H1 (cell line): Measurements from ENCODE around the gene SFTPB. TPM values are rescaled to one million over a fixed set of nuclear protein-coding genes. Genes with fewer than 3 reads are reported as not detected.

ENCODE experiments used
- CTCF ChIA-PET: fragments of 300-600 bp; sonication (Branson Sonifier 250); formaldehyde crosslinking; loops from one replicate; lab custom pipeline; 2021; ENCODE audit not compliant: partially characterized antibody; lab: Charles Lee
- POLR2A ChIA-PET: fragments of 300-600 bp; sonication (Branson Sonifier 250); formaldehyde crosslinking; loops from one replicate; lab custom pipeline; 2021; ENCODE audit warnings: inconsistent platforms; ENCODE audit not compliant: partially characterized antibody; lab: Charles Lee
- DNase-seq, 2 experiments: peaks; one replicate each; pipeline versions ENCODE4 v3.0.0 to v3.0.0-alpha.2; 2010 to 2022; ENCODE audit warnings: low spot score in 2 of 2, low read depth in 1 of 2, mixed read lengths in 1 of 2
- FAIRE-seq: peaks from 2 replicates; lab custom pipeline; 2011; peaks lifted over from hg19 to GRCh38; lab: Jason Lieb, UNC
- H2AFZ ChIP-seq: 2 replicates; pipeline ENCODE4 v1.8.1; 2012; ENCODE audit warnings: low read length, inconsistent platforms
- H2AK5ac ChIP-seq: 2 replicates; pipeline ENCODE4 v1.6.1; 2013; ENCODE audit warnings: low read depth, low read length
- H2BK120ac ChIP-seq: replicated peaks from 2 replicates; pipeline ENCODE3; 2013; ENCODE audit warnings: low read depth, low read length, inconsistent platforms
- H2BK12ac ChIP-seq: 2 replicates; pipeline ENCODE4 v1.6.1; 2013; ENCODE audit warnings: low read depth, low read length
- H2BK15ac ChIP-seq: 2 replicates; pipeline ENCODE4 v1.6.1; 2013; ENCODE audit warnings: low read length
- H2BK20ac ChIP-seq: 2 replicates; pipeline ENCODE4 v1.6.1; 2013; ENCODE audit warnings: low read length
- H2BK5ac ChIP-seq: 2 replicates; pipeline ENCODE4 v1.6.1; 2013; ENCODE audit warnings: low read depth, low read length
- H3K14ac ChIP-seq: 2 replicates; pipeline ENCODE4 v1.6.1; 2013; ENCODE audit warnings: inconsistent platforms; ENCODE audit not compliant: insufficient read length
- H3K18ac ChIP-seq: 2 replicates; pipeline ENCODE4 v1.6.1; 2013; ENCODE audit warnings: low read length; ENCODE audit errors: extremely low read depth
- H3K23ac ChIP-seq: 2 replicates; pipeline ENCODE4 v1.6.1; 2013; ENCODE audit warnings: inconsistent platforms; ENCODE audit not compliant: insufficient read length
- H3K23me2 ChIP-seq: 2 replicates; pipeline ENCODE4 v1.6.1; 2013; ENCODE audit warnings: low read depth, low read length
- H3K27ac ChIP-seq: 2 replicates; pipeline ENCODE4 v1.6.1; 2011; ENCODE audit warnings: low read depth, low read length, inconsistent platforms
- H3K27me3 ChIP-seq, 4 experiments: replicated peaks in 1 of 4; 1 replicate in 1 of 4; 2 replicates in 3 of 4; pipeline versions ENCODE4 v1.6.1 to v1.8.1; 2011 to 2013; ENCODE audit warnings: low read length in 3 of 4, mild to moderate bottlenecking in 3 of 4, inconsistent platforms in 2 of 4, mixed read lengths in 2 of 4, moderate library complexity in 1 of 4; ENCODE audit not compliant: control insufficient read depth in 3 of 4, insufficient read depth in 3 of 4; ENCODE audit errors: extremely low read depth in 1 of 4
- H3K36me3 ChIP-seq, 4 experiments: 2 replicates each; pipeline versions ENCODE4 v1.6.1 to v1.8.1; 2011 to 2013; ENCODE audit warnings: mild to moderate bottlenecking in 4 of 4, low read length in 3 of 4, moderate library complexity in 2 of 4, control low read depth in 1 of 4, inconsistent platforms in 1 of 4; ENCODE audit not compliant: insufficient read depth in 4 of 4, control insufficient read depth in 2 of 4
- H3K4ac ChIP-seq: replicated peaks from 2 replicates; pipeline ENCODE3; 2013; ENCODE audit warnings: low read length, low read depth, mixed read lengths, inconsistent platforms; ENCODE audit not compliant: insufficient read length
- H3K4me1 ChIP-seq, 4 experiments: replicated peaks in 1 of 4; 1 replicate in 1 of 4; 2 replicates in 3 of 4; pipeline versions ENCODE4 v1.6.1 to v1.8.1; 2011 to 2013; ENCODE audit warnings: low read length in 3 of 4, inconsistent platforms in 2 of 4, mixed read lengths in 1 of 4; ENCODE audit not compliant: insufficient read depth in 4 of 4, control insufficient read depth in 3 of 4
- H3K4me2 ChIP-seq, 2 experiments: 2 replicates each; pipeline versions ENCODE4 v1.6.1 to v1.8.1; 2011 to 2013; ENCODE audit warnings: low read depth in 2 of 2, low read length in 2 of 2, control low read depth in 1 of 2, inconsistent platforms in 1 of 2, mild to moderate bottlenecking in 1 of 2; ENCODE audit not compliant: insufficient read depth in 1 of 2
- H3K4me3 ChIP-seq, 4 experiments: fragments of 200-600, 300-600 bp in 1 of 4; sonication (generic), shearing (Covaris generic), sonication (Bioruptor Twin) in 1 of 4; 2 replicates each; pipeline versions ENCODE4 v1.5.1 to v1.8.1; 2011 to 2016; ENCODE audit warnings: low read length in 4 of 4, low read depth in 3 of 4, control low read depth in 2 of 4, inconsistent platforms in 2 of 4, mild to moderate bottlenecking in 2 of 4, mixed read lengths in 1 of 4, moderate library complexity in 1 of 4; ENCODE audit not compliant: insufficient read depth in 2 of 4; ENCODE audit errors: extremely low read depth in 1 of 4
- H3K56ac ChIP-seq: replicated peaks from 2 replicates; pipeline ENCODE3; 2013; ENCODE audit warnings: low read depth, mild to moderate bottlenecking, mixed read lengths, low read length, inconsistent platforms; ENCODE audit not compliant: insufficient read length
- H3K79me1 ChIP-seq: 2 replicates; pipeline ENCODE4 v1.6.1; 2013; ENCODE audit warnings: low read depth, low read length, control low read depth
- H3K79me2 ChIP-seq, 2 experiments: 2 replicates each; pipeline versions ENCODE4 v1.6.1 to v1.8.1; 2012 to 2013; ENCODE audit warnings: low read length in 2 of 2, mild to moderate bottlenecking in 2 of 2, inconsistent platforms in 1 of 2; ENCODE audit not compliant: insufficient read depth in 2 of 2, control insufficient read depth in 1 of 2
- H3K9ac ChIP-seq, 4 experiments: replicated peaks in 1 of 4; 1 replicate in 1 of 4; 2 replicates in 3 of 4; pipeline versions ENCODE4 v1.6.1 to v1.8.1; 2011 to 2013; ENCODE audit warnings: low read depth in 3 of 4, low read length in 3 of 4, control low read depth in 2 of 4, mild to moderate bottlenecking in 2 of 4, moderate library complexity in 2 of 4, inconsistent platforms in 1 of 4; ENCODE audit errors: extremely low read depth in 1 of 4
- H3K9me3 ChIP-seq, 2 experiments: 2 replicates each; pipeline versions ENCODE4 v1.6.1 to v1.8.1; 2012 to 2013; ENCODE audit warnings: mild to moderate bottlenecking in 2 of 2, moderate library complexity in 2 of 2, control low read depth in 1 of 2, inconsistent platforms in 1 of 2, low read depth in 1 of 2, low read length in 1 of 2, mixed read lengths in 1 of 2; ENCODE audit not compliant: insufficient read depth in 2 of 2
- H4K20me1 ChIP-seq, 2 experiments: replicated peaks in 1 of 2; 2 replicates each; pipeline versions ENCODE3 to v1.8.1; 2011 to 2013; ENCODE audit warnings: inconsistent platforms in 2 of 2, low read length in 2 of 2, mild to moderate bottlenecking in 1 of 2; ENCODE audit not compliant: insufficient read depth in 2 of 2, control insufficient read depth in 1 of 2
- H4K5ac ChIP-seq: 2 replicates; pipeline ENCODE4 v1.6.1; 2013; ENCODE audit warnings: low read length, low read depth, mixed read lengths, inconsistent platforms; ENCODE audit not compliant: insufficient read length
- H4K8ac ChIP-seq: 2 replicates; pipeline ENCODE4 v1.8.0; 2013; ENCODE audit warnings: mild to moderate bottlenecking, moderate library complexity, low read length, inconsistent platforms; ENCODE audit not compliant: insufficient read depth; ENCODE audit errors: extremely low read depth
- H4K91ac ChIP-seq: replicated peaks from 2 replicates; pipeline ENCODE3; 2013; ENCODE audit warnings: low read length, mixed read lengths, inconsistent platforms; ENCODE audit not compliant: insufficient read length
- CBX5 ChIP-seq: fragments of 300-800, 300-1000 bp; sonication (generic); IDR thresholded peaks from 2 replicates; pipeline ENCODE4 v1.7.1; 2016; ENCODE audit warnings: antibody characterized with exemption, low read length, low read depth
- CHD1 ChIP-seq: IDR thresholded peaks from 2 replicates; pipeline ENCODE4 v1.6.1; 2012; ENCODE audit warnings: low read depth, low read length, improper control_type of control experiment
- JUND ChIP-seq: IDR thresholded peaks from 2 replicates; pipeline ENCODE4 v1.6.1; 2011; ENCODE audit warnings: mild to moderate bottlenecking, improper control_type of control experiment, low read length
- RNF2 ChIP-seq: fragments of 200-900, 300-1000 bp; sonication (generic); IDR thresholded peaks from 2 replicates; pipeline ENCODE4 v1.7.1; 2016; ENCODE audit warnings: borderline replicate concordance, low read depth, mild to moderate bottlenecking, antibody characterized with exemption, low read length; ENCODE audit not compliant: poor library complexity, severe bottlenecking; ENCODE audit errors: missing control alignments
- SP1 ChIP-seq: IDR thresholded peaks from 2 replicates; pipeline ENCODE4 v1.6.1; 2011; ENCODE audit warnings: low read depth, low read length
- SRF ChIP-seq: IDR thresholded peaks from 2 replicates; pipeline ENCODE4 v1.6.1; 2011; ENCODE audit warnings: mild to moderate bottlenecking, low read depth, low read length, moderate library complexity
- TAF1 ChIP-seq: IDR thresholded peaks from 2 replicates; pipeline ENCODE4 v1.6.1; 2011; ENCODE audit warnings: mild to moderate bottlenecking, low read depth, low read length
- WGBS, 2 experiments: shearing (Covaris generic) in 1 of 2; methylation state at CpG; one replicate each; pipeline versions ENCODE4 v1.1.6 to v1.1.7; 2013 to 2015; ENCODE audit warnings: low lambda C conversion rate in 2 of 2, mixed read lengths in 2 of 2, inconsistent platforms in 1 of 2, low coverage in 1 of 2, missing lambda C conversion rate in 1 of 2; ENCODE audit not compliant: insufficient replicate concordance in 2 of 2, insufficient coverage in 1 of 2, insufficient read length in 1 of 2; ENCODE audit errors: extremely low coverage in 1 of 2, missing lambda C conversion rate in 1 of 2; 5-methylcytosine and 5-hydroxymethylcytosine counted together
- polyA plus RNA-seq, 7 experiments: library from polyadenylated mRNA; depleted of rRNA in 3 of 7; stranded (reverse) in 5 of 7; unstranded in 2 of 7; fragments of >200 nt in 5 of 7; fragments of 200-250 nt in 2 of 7; gene quantifications; 1 replicate in 5 of 7; 2 replicates in 1 of 7; 4 replicates in 1 of 7; pipeline versions ENCODE4 v1.2.1 to v1.2.3, GENCODE V29; 2011 to 2013; ENCODE audit warnings: missing spikeins in 2 of 7, mixed read lengths in 2 of 7
- total RNA-seq: library from RNA; stranded (reverse); fragmentation: NEBNext Ultra II Directional; extraction: Animal tissue kit (Norgen Biotek cat#: 25700); gene quantifications from 2 replicates; pipeline ENCODE4 v1.2.1, GENCODE V29; 2021

SFTPB gene
- total and polyA plus RNA-seq, 2 of the 8 experiments (the other 6 are each of a cell fraction or from before 2014, with no cell fraction given): not detected

DNA sequence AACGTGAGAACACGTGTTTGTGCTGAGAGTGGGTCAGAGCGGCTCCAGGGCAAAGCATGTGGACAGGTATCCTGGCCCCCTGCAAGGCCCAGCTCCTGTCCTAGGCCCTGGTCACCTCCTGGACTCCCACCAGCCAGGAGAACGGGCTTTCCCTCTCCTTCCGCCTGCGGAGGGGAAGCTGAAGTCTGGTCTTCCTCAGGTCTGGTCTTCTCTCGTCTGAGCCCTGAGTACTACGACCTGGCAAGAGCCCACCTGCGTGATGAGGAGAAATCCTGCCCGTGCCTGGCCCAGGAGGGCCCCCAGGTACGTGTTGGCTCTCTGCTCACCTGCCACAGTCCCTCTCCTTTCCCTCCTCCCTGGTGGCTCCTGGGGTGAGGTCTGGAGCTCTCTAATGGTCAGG is 27.1 kb upstream of the SFTPB start:
- H2AFZ ChIP-seq: 0 out of 2 replicates have a peak overlapping the region, but pooled peaks have one; percentile 39
- FAIRE-seq (no peak), DNase-seq (no peak)
- H3K9ac ChIP-seq: no peak overlapping the region
- H2BK20ac ChIP-seq: no peak overlapping the region
- H3K23ac ChIP-seq: no peak overlapping the region
- no peaks in the 10 kb centered on the region for H3K9me3 ChIP-seq
- no peaks in the 10 kb centered on the region for H3K36me3 ChIP-seq
- no peak overlapping the region for H2BK12ac ChIP-seq
- no peak overlapping the region for H3K18ac ChIP-seq
- H3K27ac ChIP-seq: no peak overlapping the region
- peaks cover 0 to 2% (median 0%) of the 10 kb centered on the region in 4 experiments; a peak in 1 of 7 replicates for H3K4me1 ChIP-seq
- WGBS, 2 experiments: 100% methylated on average over 7 of the region's 11 CpGs; no CpG with 5 or more reads in 1 of the 2 experiments
- H3K56ac ChIP-seq: no peak overlapping the region
- no peak overlapping the region for H3K4me3 ChIP-seq
- no peaks in the 10 kb centered on the region for H3K79me2 ChIP-seq
- peak overlapping the region; percentile 61; the same call in 1 of the 2 replicates for H2BK15ac ChIP-seq
- H4K5ac ChIP-seq: no peak overlapping the region
- H3K79me1 ChIP-seq: no peaks in the 10 kb centered on the region
- no peak overlapping the region for H2AK5ac ChIP-seq
- no peak overlapping the region for H2BK5ac ChIP-seq
- H2BK120ac ChIP-seq: no peak overlapping the region
- ChIA-PET POLR2A (interaction anchor here (1.7 kb wide), 1 partner anchor 79 kb away, joined by 3 read pairs; the partner anchor contains the start of gene USP39), CTCF (interaction anchor here (0.5 to 6.8 kb wide), 4 partner anchors 10 to 43 kb away, joined by 3 to 49 read pairs (median 16); no protein-coding TSS in a partner anchor)
- no peaks in the 10 kb centered on the region for H3K23me2 ChIP-seq
- no peak overlapping the region for H4K8ac ChIP-seq
- no peaks in the 10 kb centered on the region for H4K20me1 ChIP-seq
- no peak overlapping the region for H3K4me2 ChIP-seq
- H3K27me3 ChIP-seq: no peaks in the 10 kb centered on the region
- no peak overlapping the region for H4K91ac ChIP-seq
- no peak overlapping the region for H3K14ac ChIP-seq
- H3K4ac ChIP-seq: no peak overlapping the region
- TF ChIP-seq RNF2 (no peak), JUND (no peak), CBX5 (no peak), SRF (no peak), SP1 (no peak), TAF1 (no peak), CHD1 (no peak)
